WTC11 (cell line): Measurements from ENCODE around the gene LDLRAD3.

Experiments used
- ATF1 ChIP-seq: sonication (generic); formaldehyde crosslinking; IDR thresholded peaks from 2 replicates; pipeline ENCODE4 v1.8.1; 2023; ENCODE audit warnings: mild to moderate bottlenecking, moderate library complexity, missing genetic modification reagents
- JUN ChIP-seq: sonication (generic); formaldehyde crosslinking; IDR thresholded peaks from 2 replicates; pipeline ENCODE4 v1.8.0; 2023; ENCODE audit warnings: mild to moderate bottlenecking, missing genetic modification reagents
- MXD4 ChIP-seq: fragments of 250-450 bp; sonication (Bioruptor Pico); IDR thresholded peaks from 2 replicates; pipeline ENCODE4 v1.8.0; 2021; ENCODE audit warnings: mild to moderate bottlenecking, moderate library complexity, borderline replicate concordance
- NR3C1 ChIP-seq: sonication (generic); formaldehyde crosslinking; conservative IDR thresholded peaks from 2 replicates; pipeline ENCODE4 v1.8.1; 2023; ENCODE audit warnings: low read depth, mild to moderate bottlenecking, missing genetic modification reagents
- PRRX2 ChIP-seq: fragments of 250-450 bp; sonication (Bioruptor Pico); IDR thresholded peaks from 2 replicates; pipeline ENCODE4 v1.8.0; 2021; ENCODE audit warnings: mild to moderate bottlenecking

DNA sequence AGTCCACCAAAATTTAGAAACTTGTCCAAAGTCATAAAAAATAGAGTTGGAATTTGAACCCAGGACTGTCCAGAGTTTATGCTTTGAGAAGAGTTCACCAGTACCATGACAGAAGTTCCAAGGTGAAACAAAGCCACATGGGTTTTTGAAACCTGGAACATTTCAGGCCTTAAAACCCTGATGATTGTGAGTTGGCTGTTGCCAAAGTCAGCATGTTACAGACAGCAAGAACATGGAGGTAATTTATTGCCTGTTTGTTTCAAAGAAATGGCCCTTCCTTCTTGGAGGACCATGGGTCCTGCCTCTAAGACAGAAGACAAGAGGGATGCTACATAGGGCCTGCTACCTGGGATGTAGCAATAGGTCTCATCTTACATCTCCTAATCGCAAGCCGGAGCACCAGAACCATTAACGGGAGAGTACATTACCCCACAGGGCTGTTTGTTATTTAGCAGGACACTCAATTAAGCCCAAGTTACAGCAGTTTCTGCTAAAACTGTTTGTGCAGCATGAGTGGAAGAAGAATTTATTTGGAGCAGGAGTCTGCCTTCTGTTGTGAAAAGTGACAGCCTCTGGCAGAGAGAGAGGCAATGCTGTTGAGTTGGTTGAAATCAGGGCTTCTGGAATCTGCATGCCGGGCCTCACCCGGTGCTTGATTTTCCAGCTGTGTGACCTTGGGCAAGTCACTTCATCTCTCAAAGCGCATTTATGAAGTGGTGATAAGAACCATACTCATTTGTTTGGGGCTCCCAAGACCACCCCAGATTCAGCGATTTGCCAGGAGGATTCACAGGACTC lies 136.2 kb downstream of the LDLRAD3 start:
- TF ChIP-seq ATF1 = no peak
- no peak for TF ChIP-seq MXD4 (CRISPR knock-in tag)
- TF ChIP-seq PRRX2 (CRISPR knock-in tag) = no peak
- TF ChIP-seq JUN (CRISPR knock-in tag) = no peak
- TF ChIP-seq NR3C1 (CRISPR knock-in tag) = no peak
